HEK293T (cell line): ENCODE data around the gene SIRPG.

Source experiments
- BHLHE40 ChIP-seq: fragments of 450-650 bp; IDR thresholded peaks from 2 replicates; pipeline ENCODE4 v1.6.1; 2016; ENCODE audit warnings: mild to moderate bottlenecking, moderate library complexity, borderline replicate concordance
- ELF4 ChIP-seq: fragments of 450-650 bp; IDR thresholded peaks from 2 replicates; pipeline ENCODE4 v1.6.1; 2017; ENCODE audit warnings: antibody characterized with exemption
- FOXA1 ChIP-seq: fragments of 450-650 bp; IDR thresholded peaks from 2 replicates; pipeline ENCODE4 v1.6.1; 2016; ENCODE audit warnings: mild to moderate bottlenecking
- FOXM1 ChIP-seq: fragments of 450-650 bp; IDR thresholded peaks from 2 replicates; pipeline ENCODE4 v1.6.1; 2017; ENCODE audit warnings: mild to moderate bottlenecking, borderline replicate concordance
- HDGF ChIP-seq: fragments of 450-650 bp; IDR thresholded peaks from 2 replicates; pipeline ENCODE4 v1.6.1; 2017; ENCODE audit warnings: antibody characterized with exemption, borderline replicate concordance
- NFRKB ChIP-seq: fragments of 450-650 bp; IDR thresholded peaks from 2 replicates; pipeline ENCODE4 v1.6.1; 2016; ENCODE audit warnings: mild to moderate bottlenecking, moderate library complexity
- SP1 ChIP-seq: fragments of 450-650 bp; IDR thresholded peaks from 2 replicates; pipeline ENCODE4 v1.6.1; 2017
- ZNF384 ChIP-seq: fragments of 450-650 bp; IDR thresholded peaks from 2 replicates; pipeline ENCODE4 v1.6.1; 2016

GRCh38 chr20:1686151-1686748, 28.7 kb upstream of the SIRPG start:
- TF ChIP-seq SP1 (no peak), FOXA1 (no peak), ELF4 (no peak), NFRKB (no peak), HDGF (no peak), FOXM1 (no peak), BHLHE40 (no peak), ZNF384 (no peak)
